Left colon (tissue), 2 donors: ENCODE results near the gene ULBP3. TPM values are rescaled to one million over a fixed set of nuclear protein-coding genes. Genes with fewer than 3 reads are reported as not detected.
A peak's percentile ranks its signal among the peaks of the same experiment; 100 is the strongest.

Experiments
- ATAC-seq: fragments of 200-7000 bp; cut with Tn5 transposase; one replicate; pipeline ENCODE4 v1.9.1; 2020; ENCODE audit warnings: mild to moderate bottlenecking, moderate library complexity
- DNase-seq, 2 donors: peaks; one replicate each; pipeline ENCODE4 v3.0.0-alpha.2; 2020
- intact Hi-C, 2 donors: fragments of 100-400 bp; cut with DNase I in 1 of 2; cut with micrococcal nuclease in 1 of 2; formaldehyde crosslinking; loops; one replicate each; pipeline versions ENCODE4 v1.11.2 to v1.14.0; 2022; cut with DNase I, micrococcal nuclease
- long read RNA-seq: library from polyadenylated mRNA; unstranded; transcript quantifications from one replicate; pipeline ENCODE4 v2.0.0, GENCODE V29; 2021
- total RNA-seq, 2 donors: library from RNA; stranded (reverse); fragmentation: NEBNext Ultra II Directional; extraction: Animal tissue kit (Norgen Biotek cat#: 25700); gene quantifications; one replicate each; pipeline ENCODE4 v1.2.1, GENCODE V29; 2021
- donor health status: DM: no; HTN: no; CAD: no.
- donor health status: DM: yes; HTN: yes; CAD: no.

ULBP3 gene
- total RNA-seq: 1 to 10 TPM; 1.2 to 1.5 TPM
- long read RNA-seq, partial matches to known transcripts: 0 of 1 reads
- long read RNA-seq, other reads (novel, unspliced or antisense): 0 of 1 reads

- ATAC-seq (peak; percentile 79), DNase-seq (peak; percentile 89 to 90)
- intact Hi-C loops: no loop called here
Measured at GRCh38 chr6:150068720-150069648, at the start of gene ULBP3. TSS of gene ULBP3 (minus strand) at chr6:150069121. CDS start at chr6:150069066, 55 bp downstream.

- DNase-seq (no peak), ATAC-seq (peak; percentile 72)
Measured at GRCh38 chr6:150118627-150119026, 49.7 kb upstream of the ULBP3 start.

GRCh38 chr6:150118203-150118602 is 49.3 kb upstream of the ULBP3 start:
- intact Hi-C loops: no loop called here
- ATAC-seq (no peak), DNase-seq (no peak)

More at GRCh38 chr6:150118627-150119026, 49.7 kb upstream of the ULBP3 start:
- intact Hi-C loops: no loop called here

DNA sequence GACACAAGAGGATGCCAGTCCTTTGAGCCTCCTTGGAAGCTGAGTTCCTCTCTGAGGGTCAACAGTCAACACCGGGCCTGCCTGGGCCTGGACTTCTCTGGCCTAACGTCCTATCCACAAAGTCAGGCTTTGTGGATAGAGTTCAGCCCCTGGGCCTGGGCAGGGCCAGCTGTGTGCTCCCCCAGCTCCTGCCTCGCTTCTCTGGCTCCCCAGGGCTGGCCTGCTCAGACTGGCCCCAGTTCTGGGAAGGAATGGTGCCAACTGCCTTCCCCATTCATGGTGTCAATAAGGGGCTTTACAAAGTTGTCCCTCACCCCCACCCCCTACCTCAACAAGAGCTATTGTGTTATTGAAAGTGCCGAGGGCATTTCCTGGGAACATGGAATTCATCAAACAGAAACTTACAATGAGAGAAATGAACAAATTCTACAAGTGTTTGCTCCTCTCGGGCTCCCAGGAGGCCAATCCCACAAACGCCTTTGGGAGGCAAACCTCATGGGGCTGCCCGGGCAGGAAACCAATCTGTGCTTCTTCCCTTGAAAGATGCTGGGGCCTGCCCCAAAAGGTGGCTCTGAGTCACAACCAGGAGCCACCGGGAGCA is 47.4 kb upstream of the ULBP3 start:
- no peak for DNase-seq
- intact Hi-C loops: no loop called here
- ATAC-seq: no peak

GRCh38 chr6:150115769-150116168 is 46.8 kb upstream of the ULBP3 start:
- no peak for ATAC-seq
- intact Hi-C loops: no loop called here
- no peak for DNase-seq

DNA sequence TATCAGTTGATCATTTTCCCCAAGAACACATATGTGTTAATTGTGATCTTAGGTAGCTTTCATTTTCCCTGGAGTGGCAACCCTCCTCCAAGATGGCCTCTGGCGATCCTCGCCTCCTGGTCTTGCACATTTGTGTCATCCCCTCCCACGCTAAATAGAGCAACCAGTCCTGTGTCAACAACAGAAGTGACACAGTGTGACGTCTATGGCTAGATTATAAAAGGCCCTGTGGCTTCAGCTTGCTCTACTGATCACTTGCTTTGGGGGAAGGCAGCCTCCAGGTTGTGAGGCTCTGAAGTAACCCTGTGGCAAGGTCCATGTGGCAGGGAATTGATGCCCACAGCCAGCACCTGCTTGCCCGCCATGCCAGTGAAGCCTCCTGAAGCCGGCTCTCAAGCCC is 43.3 kb upstream of the ULBP3 start:
- DNase-seq: no peak
- ATAC-seq: no peak
- intact Hi-C loops: no loop called here

DNA sequence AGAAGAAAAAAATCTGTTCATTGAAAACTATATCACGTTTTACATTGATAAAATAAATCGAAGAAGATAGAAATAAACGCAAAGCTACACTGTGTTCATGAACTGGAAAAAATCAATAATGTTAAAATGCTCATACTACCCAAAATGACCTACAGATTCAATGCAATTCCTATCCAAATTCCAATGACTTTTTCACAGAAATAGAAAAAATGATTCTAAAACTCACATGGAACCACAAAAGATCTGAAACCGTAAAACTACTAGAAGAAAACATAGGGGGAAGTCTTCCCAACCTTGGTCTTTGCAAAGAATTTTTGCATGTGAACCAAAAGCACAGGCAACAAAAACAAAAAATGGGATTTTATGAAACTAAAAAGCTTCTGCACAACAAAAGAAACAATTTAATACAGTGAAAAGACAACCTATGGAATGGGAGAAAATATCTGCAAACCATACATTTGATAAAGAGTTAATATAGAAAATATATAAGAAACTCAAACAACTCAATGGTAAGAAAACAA is 33.9 kb upstream of the ULBP3 start:
- intact Hi-C loops: no loop called here
- DNase-seq: no peak
- ATAC-seq: no peak

- ATAC-seq (no peak), DNase-seq (no peak)
- intact Hi-C loops: no loop called here
Measured at GRCh38 chr6:150100745-150101144, 31.8 kb upstream of the ULBP3 start.

- DNase-seq: no peak
- intact Hi-C loops: no loop called here
- ATAC-seq: no peak
Measured at GRCh38 chr6:150099953-150100352, 31.0 kb upstream of the ULBP3 start.

DNA sequence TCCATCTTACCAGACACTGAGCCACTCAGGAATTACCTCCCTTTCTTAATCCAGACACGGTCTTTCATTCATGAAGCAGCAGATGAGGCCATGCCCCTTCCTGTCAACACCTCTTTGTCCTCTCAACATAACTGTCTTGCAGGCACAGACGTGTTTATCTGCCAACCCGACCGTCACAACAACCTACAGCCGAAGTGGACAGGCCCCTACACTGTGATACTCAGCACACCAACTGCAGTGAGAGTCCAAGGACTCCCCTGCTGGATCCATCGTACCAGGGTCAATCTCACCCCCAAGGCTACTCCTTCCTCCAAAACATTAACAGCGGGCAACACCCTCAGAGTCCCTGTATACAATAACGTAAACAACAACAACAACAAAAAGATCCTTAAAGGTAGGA is 30.6 kb upstream of the ULBP3 start:
- ATAC-seq: no peak
- DNase-seq: no peak
- intact Hi-C loops: no loop called here

DNA sequence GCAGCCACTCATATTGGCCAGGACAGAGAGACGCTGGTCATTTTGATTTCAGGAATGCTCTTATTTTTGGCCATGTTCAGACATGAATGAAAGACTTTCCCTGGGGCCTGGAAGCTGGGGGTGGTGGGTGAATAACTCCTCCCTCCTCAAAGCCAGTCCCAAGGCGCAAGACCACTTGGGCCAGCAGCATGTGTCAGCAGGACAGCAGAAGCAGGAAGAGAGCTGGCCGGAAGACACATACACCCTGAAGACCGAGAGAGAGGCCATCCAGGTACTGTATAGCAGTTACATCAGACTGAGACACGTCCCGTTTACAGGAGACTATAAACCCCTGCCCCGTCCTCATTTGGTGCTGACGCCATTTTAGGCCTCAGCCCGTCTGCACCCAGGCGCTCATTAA is 29.2 kb upstream of the ULBP3 start:
- intact Hi-C loops: no loop called here
- DNase-seq (no peak), ATAC-seq (no peak)

GRCh38 chr6:150093397-150093796 is 24.5 kb upstream of the ULBP3 start:
- no peak for DNase-seq
- no peak for ATAC-seq
- intact Hi-C loops: no loop called here

DNA sequence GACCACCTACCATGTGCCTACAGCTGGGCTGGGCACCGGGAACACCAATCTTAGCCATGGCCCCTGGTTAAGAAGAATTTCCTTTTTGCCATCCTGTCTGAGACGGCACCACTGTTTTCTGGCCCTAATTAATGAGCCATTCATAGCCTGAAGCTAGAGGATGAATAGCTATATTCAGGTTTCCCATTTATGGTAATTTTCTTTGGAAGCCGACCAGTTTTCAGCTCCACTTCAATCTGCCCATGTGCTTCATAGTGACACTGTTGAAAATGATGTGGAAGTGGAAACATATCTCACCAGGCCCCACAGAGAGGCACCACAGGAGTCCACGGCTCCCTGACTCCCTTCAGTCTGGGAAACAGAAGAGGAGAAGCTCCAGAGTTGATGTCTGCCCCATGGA is 22.6 kb upstream of the ULBP3 start:
- ATAC-seq: no peak
- intact Hi-C loops: no loop called here
- DNase-seq: no peak

DNA sequence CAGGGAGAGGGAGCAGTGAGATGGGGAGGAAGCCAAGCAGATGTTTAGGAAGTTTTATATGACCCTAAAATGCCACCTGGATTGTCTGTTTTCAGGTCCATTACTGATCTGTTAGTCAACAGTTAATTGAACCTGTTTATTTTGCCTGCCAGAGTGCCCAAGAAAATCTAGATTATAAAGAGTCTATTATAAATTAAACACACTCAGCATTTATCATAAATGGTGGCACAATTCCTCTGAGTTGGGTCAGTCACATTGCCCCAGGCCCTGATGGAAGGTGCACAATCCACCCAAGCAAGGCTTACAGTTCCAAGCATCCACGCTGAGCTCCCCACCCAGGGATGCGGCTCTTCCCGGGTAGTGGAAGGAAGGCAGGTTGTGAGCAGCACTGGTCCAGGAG is 21.4 kb upstream of the ULBP3 start:
- ATAC-seq: no peak
- no peak for DNase-seq
- intact Hi-C loops: no loop called here

- no peak for DNase-seq
- intact Hi-C loops: loop anchor here (10.0 kb wide), 2 partner anchors 246 to 306 kb away; no protein-coding TSS in a partner anchor
- no peak for ATAC-seq
Measured at GRCh38 chr6:150088481-150089154, 19.7 kb upstream of the ULBP3 start.

GRCh38 chr6:150087336-150087735 is 18.4 kb upstream of the ULBP3 start:
- no peak for DNase-seq
- no peak for ATAC-seq
- intact Hi-C loops: loop anchor here (10.0 kb wide), 2 partner anchors 247 to 307 kb away; no protein-coding TSS in a partner anchor

- no peak for DNase-seq
- no peak for ATAC-seq
- intact Hi-C loops: loop anchor here (10.0 kb wide), 2 partner anchors 249 to 309 kb away; no protein-coding TSS in a partner anchor
Measured at GRCh38 chr6:150086026-150086425, 17.1 kb upstream of the ULBP3 start.

- ATAC-seq: no peak
- DNase-seq: no peak
- intact Hi-C loops: loop anchor here (5.0 to 10.0 kb wide), 3 partner anchors 248 to 310 kb away; no protein-coding TSS in a partner anchor
Measured at GRCh38 chr6:150084426-150084825, 15.5 kb upstream of the ULBP3 start.

DNA sequence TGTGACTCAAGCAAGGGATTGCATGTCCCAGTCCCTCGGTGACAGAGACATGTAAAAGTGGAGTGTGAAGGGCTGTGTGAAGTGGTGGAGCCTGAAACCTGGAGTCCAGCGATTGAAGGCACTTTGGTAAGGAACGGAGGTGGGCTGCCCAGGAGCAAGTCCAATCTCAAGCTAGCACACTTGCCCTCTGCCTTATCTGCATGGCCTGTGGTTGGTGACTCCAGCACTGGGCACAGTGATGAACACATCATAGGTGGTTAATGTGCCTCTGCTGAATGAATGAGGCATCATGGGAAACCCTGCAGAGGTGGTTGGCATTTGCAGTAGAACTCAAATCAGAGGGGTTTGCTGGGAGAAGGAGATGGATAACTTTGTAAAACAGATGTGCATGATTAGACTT is 14.9 kb upstream of the ULBP3 start:
- intact Hi-C loops: loop anchor here (5.0 to 10.0 kb wide), 3 partner anchors 248 to 311 kb away; no protein-coding TSS in a partner anchor
- DNase-seq: no peak
- ATAC-seq: no peak
